WTC11 (cell line): Measurements from ENCODE around the gene ADGRA1. TPM values are rescaled to one million over a fixed set of nuclear protein-coding genes. Genes with fewer than 3 reads are reported as not detected.

Experiments
- ATAC-seq: fragments of 200-7000 bp; cut with Tn5 transposase; 2 replicates; pipeline ENCODE4 v1.10.0; 2021; ENCODE audit warnings: mild to moderate bottlenecking, moderate library complexity
- CTCF ChIA-PET: fragments of 300-600 bp; sonication (Branson Sonifier 250); formaldehyde crosslinking; loops from one replicate; lab custom pipeline; 2021; ENCODE audit warnings: antibody characterized with exemption; lab: Charles Lee
- POLR2A ChIA-PET: fragments of 350-600 bp; sonication (Branson Sonifier 250); formaldehyde crosslinking; loops from one replicate; lab custom pipeline; 2021; ENCODE audit warnings: antibody characterized with exemption; lab: Charles Lee
- DNase-seq: peaks from one replicate; pipeline ENCODE4 v3.0.0; 2021; ENCODE audit warnings: low spot score
- H3K27ac Mint-ChIP-seq: 2 replicates; pipeline ENCODE4 v1.8.0; 2021; ENCODE audit warnings: mixed read lengths
- H3K27me3 Mint-ChIP-seq: 2 replicates; pipeline ENCODE4 v1.8.0; 2021; ENCODE audit warnings: low read depth, mild to moderate bottlenecking, moderate library complexity, mixed read lengths
- H3K36me3 Mint-ChIP-seq: 2 replicates; pipeline ENCODE4 v1.8.0; 2021; ENCODE audit warnings: mixed read lengths
- H3K4me1 Mint-ChIP-seq: 2 replicates; pipeline ENCODE4 v1.8.0; 2022; ENCODE audit warnings: mixed read lengths
- H3K4me3 Mint-ChIP-seq: 2 replicates; pipeline ENCODE4 v1.8.0; 2021; ENCODE audit warnings: mild to moderate bottlenecking, moderate library complexity, mixed read lengths
- H3K9me3 Mint-ChIP-seq: 2 replicates; pipeline ENCODE4 v1.8.0; 2021; ENCODE audit warnings: mixed read lengths
- CTCF ChIP-seq: fragments of 200-600 bp; IDR thresholded peaks from 2 replicates; pipeline ENCODE4 v1.8.0; 2022; ENCODE audit warnings: antibody characterized with exemption
- ELF4 ChIP-seq: sonication (generic); formaldehyde crosslinking; IDR thresholded peaks from 2 replicates; pipeline ENCODE4 v1.8.1; 2022; ENCODE audit warnings: low read depth, mild to moderate bottlenecking, moderate library complexity, missing genetic modification reagents
- ESRRA ChIP-seq: sonication (generic); formaldehyde crosslinking; IDR thresholded peaks from 2 replicates; pipeline ENCODE4 v1.8.1; 2022; ENCODE audit warnings: mild to moderate bottlenecking, missing genetic modification reagents, borderline replicate concordance
- MYBL2 ChIP-seq: sonication (generic); formaldehyde crosslinking; IDR thresholded peaks from 2 replicates; pipeline ENCODE4 v1.8.1; 2023; ENCODE audit warnings: mild to moderate bottlenecking, moderate library complexity, missing genetic modification reagents
- RELA ChIP-seq: sonication (generic); formaldehyde crosslinking; IDR thresholded peaks from 2 replicates; pipeline ENCODE4 v1.8.1; 2022; ENCODE audit warnings: missing genetic modification reagents, mild to moderate bottlenecking, borderline replicate concordance
- RORB ChIP-seq: fragments of 250-450 bp; sonication (Bioruptor Pico); IDR thresholded peaks from 2 replicates; pipeline ENCODE4 v1.9.0; 2021; ENCODE audit warnings: mild to moderate bottlenecking
- SMAD4 ChIP-seq: sonication (generic); formaldehyde crosslinking; IDR thresholded peaks from 2 replicates; pipeline ENCODE4 v1.8.0; 2022; ENCODE audit warnings: mild to moderate bottlenecking, missing genetic modification reagents
- ZBTB43 ChIP-seq: sonication (generic); formaldehyde crosslinking; IDR thresholded peaks from 2 replicates; pipeline ENCODE4 v1.8.1; 2023; ENCODE audit warnings: mild to moderate bottlenecking, missing genetic modification reagents
- ZNF232 ChIP-seq: sonication (generic); formaldehyde crosslinking; IDR thresholded peaks from 2 replicates; pipeline ENCODE4 v1.8.0; 2022; ENCODE audit warnings: mild to moderate bottlenecking, missing genetic modification reagents
- total RNA-seq: library from RNA; stranded (reverse); gene quantifications from 3 replicates; pipeline ENCODE4 v1.2.3, GENCODE V29; 2021
- TF ChIP-seq, protein P1 (sequence below): sonication (generic); formaldehyde crosslinking; IDR thresholded peaks from 2 replicates; pipeline ENCODE4 v1.8.1; 2022; ENCODE audit warnings: missing genetic modification reagents, borderline replicate concordance
- TF ChIP-seq, protein P2 (sequence below): sonication (generic); formaldehyde crosslinking; conservative IDR thresholded peaks from 2 replicates; pipeline ENCODE4 v1.8.1; 2022; ENCODE audit warnings: mild to moderate bottlenecking, missing genetic modification reagents
- TF ChIP-seq, protein P3 (sequence below): fragments of 250-450 bp; sonication (Bioruptor Pico); IDR thresholded peaks from 2 replicates; pipeline ENCODE4 v1.9.0; 2021; ENCODE audit warnings: mild to moderate bottlenecking
- TF ChIP-seq, protein P4 (sequence below): fragments of 250-450 bp; sonication (Bioruptor Pico); conservative IDR thresholded peaks from 2 replicates; pipeline ENCODE4 v1.9.0; 2021; ENCODE audit warnings: mild to moderate bottlenecking
- TF ChIP-seq, protein P5 (sequence below): sonication (generic); formaldehyde crosslinking; IDR thresholded peaks from 2 replicates; pipeline ENCODE4 v1.8.1; 2023; ENCODE audit warnings: mild to moderate bottlenecking, missing genetic modification reagents, borderline replicate concordance
- TF ChIP-seq, protein P6 (sequence below): sonication (generic); formaldehyde crosslinking; IDR thresholded peaks from 2 replicates; pipeline ENCODE4 v1.8.1; 2023; ENCODE audit warnings: mild to moderate bottlenecking, moderate library complexity, missing genetic modification reagents

ADGRA1 gene
- total RNA-seq, 1 experiment from 2014 or later, result 0.20 TPM

GRCh38 chr10:133080683-133081040 lies 7.1 kb upstream of the ADGRA1 start (continued):
- no peak for TF ChIP-seq RELA
- TF ChIP-seq ESRRA (CRISPR knock-in tag), result no peak
- TF ChIP-seq, protein P1, sequence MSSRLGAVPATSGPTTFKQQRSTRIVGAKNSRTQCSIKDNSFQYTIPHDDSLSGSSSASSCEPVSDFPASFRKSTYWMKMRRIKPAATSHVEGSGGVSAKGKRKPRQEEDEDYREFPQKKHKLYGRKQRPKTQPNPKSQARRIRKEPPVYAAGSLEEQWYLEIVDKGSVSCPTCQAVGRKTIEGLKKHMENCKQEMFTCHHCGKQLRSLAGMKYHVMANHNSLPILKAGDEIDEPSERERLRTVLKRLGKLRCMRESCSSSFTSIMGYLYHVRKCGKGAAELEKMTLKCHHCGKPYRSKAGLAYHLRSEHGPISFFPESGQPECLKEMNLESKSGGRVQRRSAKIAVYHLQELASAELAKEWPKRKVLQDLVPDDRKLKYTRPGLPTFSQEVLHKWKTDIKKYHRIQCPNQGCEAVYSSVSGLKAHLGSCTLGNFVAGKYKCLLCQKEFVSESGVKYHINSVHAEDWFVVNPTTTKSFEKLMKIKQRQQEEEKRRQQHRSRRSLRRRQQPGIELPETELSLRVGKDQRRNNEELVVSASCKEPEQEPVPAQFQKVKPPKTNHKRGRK (CRISPR knock-in tag), result no peak
- TF ChIP-seq, protein P2, sequence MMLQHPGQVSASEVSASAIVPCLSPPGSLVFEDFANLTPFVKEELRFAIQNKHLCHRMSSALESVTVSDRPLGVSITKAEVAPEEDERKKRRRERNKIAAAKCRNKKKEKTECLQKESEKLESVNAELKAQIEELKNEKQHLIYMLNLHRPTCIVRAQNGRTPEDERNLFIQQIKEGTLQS, result no peak
- no peak for TF ChIP-seq ELF4 (CRISPR knock-in tag)
- TF ChIP-seq MYBL2 (CRISPR knock-in tag), result no peak

DNA sequence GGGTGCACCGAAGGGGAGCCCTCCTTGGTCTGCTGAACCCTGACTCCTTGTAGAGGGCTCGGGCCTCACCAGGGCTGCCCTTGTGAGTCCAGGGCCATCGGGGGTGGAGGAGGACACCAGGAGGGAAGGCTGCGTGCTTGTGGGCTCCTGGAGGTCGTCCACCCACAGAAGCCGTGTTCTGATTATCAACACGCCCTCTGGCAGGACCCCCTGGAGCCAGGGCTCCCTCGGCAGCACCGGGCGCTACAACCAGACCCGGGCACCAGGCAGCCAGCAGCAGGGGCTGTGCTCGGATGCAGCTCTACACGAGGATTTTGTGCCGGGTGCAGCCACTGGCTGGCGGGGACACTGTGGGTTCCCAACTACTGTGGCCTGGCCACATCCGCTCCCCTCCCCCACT lies 6.1 kb upstream of the ADGRA1 start:
- ChIA-PET CTCF (no interaction called here), POLR2A (no interaction called here)
- Mint-ChIP-seq H3K4me1 (no peaks in the 10 kb centered on the region), H3K27me3 (peaks cover 7% of the 10 kb centered on the region), H3K9me3 (no peaks in the 10 kb centered on the region), H3K27ac (no peak overlapping the region), H3K36me3 (no peaks in the 10 kb centered on the region), H3K4me3 (no peak overlapping the region)
- ATAC-seq (no peak), DNase-seq (no peak)
- TF ChIP-seq ZBTB43 (CRISPR knock-in tag), result no peak
- TF ChIP-seq RORB (CRISPR knock-in tag), result no peak
- TF ChIP-seq, protein P3, sequence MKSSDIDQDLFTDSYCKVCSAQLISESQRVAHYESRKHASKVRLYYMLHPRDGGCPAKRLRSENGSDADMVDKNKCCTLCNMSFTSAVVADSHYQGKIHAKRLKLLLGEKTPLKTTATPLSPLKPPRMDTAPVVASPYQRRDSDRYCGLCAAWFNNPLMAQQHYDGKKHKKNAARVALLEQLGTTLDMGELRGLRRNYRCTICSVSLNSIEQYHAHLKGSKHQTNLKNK (CRISPR knock-in tag), result no peak
- TF ChIP-seq SMAD4 (CRISPR knock-in tag), result no peak
- no peak for TF ChIP-seq ZNF232 (CRISPR knock-in tag)
- TF ChIP-seq, protein P4, sequence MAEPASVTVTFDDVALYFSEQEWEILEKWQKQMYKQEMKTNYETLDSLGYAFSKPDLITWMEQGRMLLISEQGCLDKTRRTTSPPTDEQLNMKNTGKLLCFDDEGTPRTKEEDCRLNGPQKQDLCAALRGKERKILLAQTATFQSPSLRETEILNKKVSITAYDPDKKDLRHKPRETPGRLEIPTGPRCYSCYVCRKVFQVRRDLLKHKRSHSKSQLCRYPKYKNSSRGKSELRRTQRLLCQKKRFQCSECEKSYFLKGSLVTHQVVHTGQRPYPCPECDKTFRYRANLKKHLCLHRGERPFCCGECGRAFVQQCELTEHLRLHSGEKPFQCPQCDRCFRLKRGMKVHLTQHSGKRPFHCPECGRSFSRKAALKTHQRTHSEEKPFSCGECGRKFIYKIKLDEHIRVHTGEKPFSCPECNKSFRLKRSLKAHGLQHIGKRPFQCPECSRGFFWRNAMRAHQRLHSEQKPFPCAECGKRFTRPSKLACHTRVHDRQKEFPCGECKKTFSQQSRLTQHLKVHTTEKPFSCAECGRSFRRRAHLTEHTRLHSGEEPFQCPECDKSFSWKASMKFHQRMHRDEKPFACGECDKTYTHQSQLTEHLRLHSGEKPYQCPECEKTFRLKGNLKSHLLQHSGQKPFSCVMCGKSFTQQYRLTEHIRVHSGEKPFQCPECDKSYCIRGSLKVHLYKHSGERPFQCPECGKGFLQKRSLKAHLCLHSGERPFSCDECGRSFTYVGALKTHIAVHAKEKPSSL (CRISPR knock-in tag), result no peak
- TF ChIP-seq CTCF, result no peak
- TF ChIP-seq, protein P5, sequence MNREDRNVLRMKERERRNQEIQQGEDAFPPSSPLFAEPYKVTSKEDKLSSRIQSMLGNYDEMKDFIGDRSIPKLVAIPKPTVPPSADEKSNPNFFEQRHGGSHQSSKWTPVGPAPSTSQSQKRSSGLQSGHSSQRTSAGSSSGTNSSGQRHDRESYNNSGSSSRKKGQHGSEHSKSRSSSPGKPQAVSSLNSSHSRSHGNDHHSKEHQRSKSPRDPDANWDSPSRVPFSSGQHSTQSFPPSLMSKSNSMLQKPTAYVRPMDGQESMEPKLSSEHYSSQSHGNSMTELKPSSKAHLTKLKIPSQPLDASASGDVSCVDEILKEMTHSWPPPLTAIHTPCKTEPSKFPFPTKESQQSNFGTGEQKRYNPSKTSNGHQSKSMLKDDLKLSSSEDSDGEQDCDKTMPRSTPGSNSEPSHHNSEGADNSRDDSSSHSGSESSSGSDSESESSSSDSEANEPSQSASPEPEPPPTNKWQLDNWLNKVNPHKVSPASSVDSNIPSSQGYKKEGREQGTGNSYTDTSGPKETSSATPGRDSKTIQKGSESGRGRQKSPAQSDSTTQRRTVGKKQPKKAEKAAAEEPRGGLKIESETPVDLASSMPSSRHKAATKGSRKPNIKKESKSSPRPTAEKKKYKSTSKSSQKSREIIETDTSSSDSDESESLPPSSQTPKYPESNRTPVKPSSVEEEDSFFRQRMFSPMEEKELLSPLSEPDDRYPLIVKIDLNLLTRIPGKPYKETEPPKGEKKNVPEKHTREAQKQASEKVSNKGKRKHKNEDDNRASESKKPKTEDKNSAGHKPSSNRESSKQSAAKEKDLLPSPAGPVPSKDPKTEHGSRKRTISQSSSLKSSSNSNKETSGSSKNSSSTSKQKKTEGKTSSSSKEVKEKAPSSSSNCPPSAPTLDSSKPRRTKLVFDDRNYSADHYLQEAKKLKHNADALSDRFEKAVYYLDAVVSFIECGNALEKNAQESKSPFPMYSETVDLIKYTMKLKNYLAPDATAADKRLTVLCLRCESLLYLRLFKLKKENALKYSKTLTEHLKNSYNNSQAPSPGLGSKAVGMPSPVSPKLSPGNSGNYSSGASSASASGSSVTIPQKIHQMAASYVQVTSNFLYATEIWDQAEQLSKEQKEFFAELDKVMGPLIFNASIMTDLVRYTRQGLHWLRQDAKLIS (CRISPR knock-in tag), result no peak
- TF ChIP-seq, protein P6, sequence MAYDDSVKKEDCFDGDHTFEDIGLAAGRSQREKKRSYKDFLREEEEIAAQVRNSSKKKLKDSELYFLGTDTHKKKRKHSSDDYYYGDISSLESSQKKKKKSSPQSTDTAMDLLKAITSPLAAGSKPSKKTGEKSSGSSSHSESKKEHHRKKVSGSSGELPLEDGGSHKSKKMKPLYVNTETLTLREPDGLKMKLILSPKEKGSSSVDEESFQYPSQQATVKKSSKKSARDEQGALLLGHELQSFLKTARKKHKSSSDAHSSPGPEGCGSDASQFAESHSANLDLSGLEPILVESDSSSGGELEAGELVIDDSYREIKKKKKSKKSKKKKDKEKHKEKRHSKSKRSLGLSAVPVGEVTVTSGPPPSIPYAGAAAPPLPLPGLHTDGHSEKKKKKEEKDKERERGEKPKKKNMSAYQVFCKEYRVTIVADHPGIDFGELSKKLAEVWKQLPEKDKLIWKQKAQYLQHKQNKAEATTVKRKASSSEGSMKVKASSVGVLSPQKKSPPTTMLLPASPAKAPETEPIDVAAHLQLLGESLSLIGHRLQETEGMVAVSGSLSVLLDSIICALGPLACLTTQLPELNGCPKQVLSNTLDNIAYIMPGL (CRISPR knock-in tag), result no peak
